Measurements from ENCODE around the gene SNU13.
"Not testable (repeated sequence)": the region's sequence is repeated elsewhere in the genome, so short reads cannot be mapped to it uniquely, and the experiment has no call there.

Gene SNU13

GRCh38 chr22:41695211-41695610 lies 6.5 kb upstream of the SNU13 start:
- TF ChIP-seq CTCF (IDR thresholded peaks at IDR 0.05; ENCODE audit: insufficient read depth, missing control alignments), result no peak
- DNase-seq (ENCODE audit: insufficient read length, low spot score) (no peak), FAIRE-seq (no peak)

- no peak for DNase-seq (ENCODE audit: insufficient read length, low spot score)
- TF ChIP-seq CTCF (IDR thresholded peaks at IDR 0.05; ENCODE audit: insufficient read depth, missing control alignments), result no peak
- FAIRE-seq, result no peak
Measured at GRCh38 chr22:41690476-41690875, 1.8 kb upstream of the SNU13 start.

GRCh38 chr22:41687901-41688364 lies 734 bp downstream of the SNU13 start:
- DNase-seq (ENCODE audit: insufficient read length, low spot score), result no peak

GRCh38 chr22:41686890-41687289 lies 1.8 kb downstream of the SNU13 start:
- not testable (repeated sequence) for DNase-seq (ENCODE audit: insufficient read length, low spot score); FAIRE-seq

More at GRCh38 chr22:41687901-41688364, 734 bp downstream of the SNU13 start:
- no peak for TF ChIP-seq CTCF (IDR thresholded peaks at IDR 0.05; ENCODE audit: insufficient read depth, missing control alignments)
- no peak for FAIRE-seq

GRCh38 chr22:41684194-41684593 lies 4.5 kb downstream of the SNU13 start:
- FAIRE-seq (no peak), DNase-seq (ENCODE audit: insufficient read length, low spot score) (no peak)
- no peak for TF ChIP-seq CTCF (IDR thresholded peaks at IDR 0.05; ENCODE audit: insufficient read depth, missing control alignments)

GRCh38 chr22:41683616-41684015 lies 5.1 kb downstream of the SNU13 start:
- TF ChIP-seq CTCF (IDR thresholded peaks at IDR 0.05; ENCODE audit: insufficient read depth, missing control alignments), result no peak
- no peak for FAIRE-seq
- no peak for DNase-seq (ENCODE audit: insufficient read length, low spot score)

- DNase-seq (ENCODE audit: insufficient read length, low spot score), result no peak
- no peak for FAIRE-seq
- TF ChIP-seq CTCF (IDR thresholded peaks at IDR 0.05; ENCODE audit: insufficient read depth, missing control alignments), result no peak
Measured at GRCh38 chr22:41683052-41683451, 5.6 kb downstream of the SNU13 start.

Measured in D721Med (cell line).